ENCODE data around the gene GFI1.

DNA sequence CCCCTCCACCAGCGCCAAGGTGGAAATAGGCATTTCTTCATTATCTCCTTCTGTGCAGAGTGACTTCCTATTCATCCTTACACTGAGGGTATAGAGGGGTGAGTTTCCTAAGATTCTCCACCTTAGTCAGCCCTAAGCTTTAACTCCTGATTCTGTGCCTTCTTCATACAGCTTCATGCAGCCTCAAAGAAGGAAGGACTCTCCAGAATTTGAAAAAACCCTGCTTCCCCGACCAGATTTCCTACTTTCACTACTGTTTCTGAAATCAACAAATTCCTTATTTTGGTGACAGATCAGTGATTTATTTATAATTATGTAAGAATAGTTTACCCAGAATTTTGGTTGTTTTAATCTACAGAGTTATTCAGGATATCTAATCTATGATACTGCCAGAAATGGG, 28.6 kb downstream of the GFI1 start:
- TF ChIP-seq CTCF (IDR thresholded peaks at IDR 0.05 in 4 of 5, conservative IDR thresholded peaks at IDR 0.05 in 1 of 5) (no peak), POLR2A (IDR thresholded peaks at IDR 0.05) (no peak)

All from gastrocnemius medialis (tissue), 4 donors.